NCI-H69 (cell line): ENCODE data around the gene PADI1.

Experiments used
- DNase-seq: peaks from one replicate; lab custom pipeline; 2025; lab: John Stamatoyannopoulos, UW

The PADI1 gene

GRCh38 chr1:17244821-17245740 is 40.2 kb downstream of the PADI1 start:
- peak; percentile 88 for DNase-seq

- no peak for DNase-seq
Measured at GRCh38 chr1:17245816-17246325, 40.9 kb downstream of the PADI1 start.

GRCh38 chr1:17246971-17247370 is 42.0 kb downstream of the PADI1 start:
- DNase-seq = no peak

GRCh38 chr1:17248781-17249180 is 43.9 kb downstream of the PADI1 start, which contains the start of gene PADI3:
Gene PADI3, plus strand, starts transcription at chr1:17249098. Its CDS starts 40 bp downstream, at chr1:17249138.
- no peak for DNase-seq

GRCh38 chr1:17250601-17251000 is 45.7 kb downstream of the PADI1 start:
- DNase-seq = peak; percentile 68

- DNase-seq = no peak
Measured at GRCh38 chr1:17251246-17251645, 46.3 kb downstream of the PADI1 start.

- no peak for DNase-seq
Measured at GRCh38 chr1:17251701-17252376, 46.9 kb downstream of the PADI1 start.

- no peak for DNase-seq
Measured at GRCh38 chr1:17255336-17255735, 50.4 kb downstream of the PADI1 start.

GRCh38 chr1:17258116-17258757 is 53.3 kb downstream of the PADI1 start:
- DNase-seq = peak; percentile 57

GRCh38 chr1:17258758-17259130 is 53.8 kb downstream of the PADI1 start:
- DNase-seq = no peak

- DNase-seq = no peak
Measured at GRCh38 chr1:17259233-17259873, 54.4 kb downstream of the PADI1 start.

- no peak for DNase-seq
Measured at GRCh38 chr1:17260264-17260663, 55.3 kb downstream of the PADI1 start.

- no peak for DNase-seq
Measured at GRCh38 chr1:17260738-17261137, 55.8 kb downstream of the PADI1 start.

- DNase-seq = no peak
Measured at GRCh38 chr1:17263936-17264335, 59.0 kb downstream of the PADI1 start.

GRCh38 chr1:17264470-17264869 is 59.5 kb downstream of the PADI1 start:
- DNase-seq = no peak

- no peak for DNase-seq
Measured at GRCh38 chr1:17265162-17265561, 60.2 kb downstream of the PADI1 start.

- DNase-seq = no peak
Measured at GRCh38 chr1:17265950-17266349, 61.0 kb downstream of the PADI1 start.

GRCh38 chr1:17270891-17271765 is 66.2 kb downstream of the PADI1 start:
- no peak for DNase-seq

GRCh38 chr1:17272066-17272465 is 67.1 kb downstream of the PADI1 start:
- DNase-seq = no peak

- peak; percentile 56 for DNase-seq
Measured at GRCh38 chr1:17272646-17273045, 67.7 kb downstream of the PADI1 start.

GRCh38 chr1:17273096-17273495 is 68.2 kb downstream of the PADI1 start:
- no peak for DNase-seq
